Ureter (tissue), 1 donor: ENCODE data around the gene FTCDNL1. TPM values are rescaled to one million over a fixed set of nuclear protein-coding genes. Genes with fewer than 3 reads are reported as not detected.

Experiments used
- DNase-seq: peaks from one replicate; pipeline ENCODE4 v3.0.0-alpha.2; 2020; ENCODE audit warnings: low spot score
- total RNA-seq: library from RNA; stranded (reverse); gene quantifications from one replicate; pipeline ENCODE4 v1.2.4, GENCODE V29; 2023
- donor health status: DM: yes; HTN: yes; CAD: no.

FTCDNL1 gene
- total RNA-seq, 1 donor from 2014 or later = 1.5 TPM

GRCh38 chr2:199791326-199791725 is 59.7 kb downstream of the FTCDNL1 start:
- no peak for DNase-seq

DNA sequence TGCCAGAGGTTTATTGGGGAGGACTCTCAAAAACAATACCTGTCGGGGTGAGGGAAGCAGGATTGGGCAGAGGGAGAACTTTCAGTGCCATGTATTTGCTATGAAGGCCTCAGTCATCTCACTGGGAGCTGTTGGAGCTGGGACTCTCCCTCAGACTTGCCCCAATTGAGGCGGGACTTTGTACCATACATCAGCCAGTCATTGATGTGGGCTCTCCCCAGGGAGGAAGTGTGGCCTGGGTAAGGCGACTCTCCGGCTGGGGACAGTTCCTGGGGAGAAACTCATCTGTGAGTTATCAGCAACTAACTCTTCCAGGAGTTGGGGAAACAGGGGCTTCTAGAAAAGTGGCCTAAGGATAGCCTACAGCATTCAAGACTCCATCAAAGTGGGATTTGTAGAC is 66.5 kb downstream of the FTCDNL1 start:
- no peak for DNase-seq

- no peak for DNase-seq
Measured at GRCh38 chr2:199779589-199779988, 71.4 kb downstream of the FTCDNL1 start.

DNA sequence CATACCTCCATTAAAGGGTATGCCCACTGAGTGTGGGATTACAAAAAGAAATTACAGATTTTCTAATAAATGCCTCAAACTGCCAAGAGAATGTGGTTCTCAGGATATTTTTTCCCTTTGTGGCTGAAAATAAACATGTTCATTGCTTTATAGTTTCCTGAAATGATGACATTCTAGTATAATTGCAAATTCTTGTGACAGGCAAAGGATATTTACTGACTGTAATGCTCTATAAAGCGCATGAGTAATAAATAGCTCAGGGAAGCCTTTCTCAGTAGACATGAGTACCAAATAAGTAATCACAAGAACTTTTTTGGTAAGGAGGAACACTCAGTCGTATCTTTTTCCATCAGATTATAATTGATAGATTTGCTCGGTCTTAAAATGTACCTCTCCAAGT is 72.3 kb downstream of the FTCDNL1 start:
- no peak for DNase-seq

GRCh38 chr2:199777916-199778315 is 73.1 kb downstream of the FTCDNL1 start:
- no peak for DNase-seq

DNA sequence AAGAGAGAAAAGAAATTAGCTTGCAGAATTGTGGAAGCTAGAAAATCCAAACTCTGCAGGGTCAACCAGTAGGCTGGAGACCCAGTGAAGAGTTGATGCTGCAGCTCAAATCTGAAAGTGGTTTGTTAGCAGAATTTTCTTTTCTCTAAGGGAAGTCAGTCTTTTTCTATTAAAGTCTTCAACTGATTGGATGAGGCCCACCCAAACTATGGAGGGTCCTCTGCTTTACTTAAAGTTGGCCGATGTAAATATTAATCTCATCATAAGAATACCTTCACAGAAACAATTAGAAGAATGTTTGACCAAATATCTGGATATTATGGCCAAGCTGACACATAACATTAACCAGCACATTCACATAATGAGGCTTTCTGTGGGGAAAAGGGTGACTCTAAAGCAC is 73.7 kb downstream of the FTCDNL1 start:
- no peak for DNase-seq

DNA sequence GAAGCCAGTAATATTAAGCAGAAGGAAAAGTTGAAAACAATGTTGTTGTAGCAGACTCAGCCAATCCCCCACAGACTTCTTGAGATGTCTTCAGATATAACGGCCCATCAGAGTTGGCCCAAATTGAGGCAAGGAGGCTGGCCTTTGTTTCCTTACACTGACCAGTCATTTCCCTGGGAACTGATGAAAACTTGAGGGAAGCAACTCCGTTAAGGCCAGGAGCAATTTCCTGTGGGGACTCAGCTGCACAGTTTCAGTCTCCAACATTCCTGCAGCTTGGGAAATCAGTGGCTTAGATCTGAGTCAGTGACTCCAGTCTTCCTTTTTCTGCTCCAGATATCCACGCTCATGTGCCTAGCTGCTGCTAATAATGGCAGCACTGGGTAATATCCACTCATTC is 75.7 kb downstream of the FTCDNL1 start:
- no peak for DNase-seq

GRCh38 chr2:199772035-199772976 is 78.7 kb downstream of the FTCDNL1 start:
- DNase-seq = no peak

GRCh38 chr2:199770716-199771115 is 80.3 kb downstream of the FTCDNL1 start:
- DNase-seq = no peak

DNA sequence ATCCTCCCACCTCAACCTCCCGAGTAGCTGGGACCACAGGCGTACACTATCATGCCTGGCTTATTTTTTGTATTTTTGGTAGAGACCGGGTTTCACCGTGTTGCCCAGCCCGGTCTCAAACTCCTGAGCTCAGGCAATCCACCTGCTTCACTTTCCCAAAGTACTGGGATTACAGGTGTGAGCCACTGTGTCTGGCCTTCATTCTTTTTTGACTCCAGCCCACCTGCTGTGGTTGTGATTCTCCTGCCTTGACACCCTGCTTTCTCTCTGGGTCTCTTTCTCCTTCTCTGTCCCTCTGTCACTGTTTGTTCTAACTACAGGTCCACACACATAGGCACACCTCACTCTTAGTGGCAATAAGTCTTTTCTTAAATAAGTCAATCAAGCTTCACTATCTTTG is 85.3 kb downstream of the FTCDNL1 start:
- no peak for DNase-seq

GRCh38 chr2:199764273-199764800 is 86.7 kb downstream of the FTCDNL1 start:
- DNase-seq = no peak

DNA sequence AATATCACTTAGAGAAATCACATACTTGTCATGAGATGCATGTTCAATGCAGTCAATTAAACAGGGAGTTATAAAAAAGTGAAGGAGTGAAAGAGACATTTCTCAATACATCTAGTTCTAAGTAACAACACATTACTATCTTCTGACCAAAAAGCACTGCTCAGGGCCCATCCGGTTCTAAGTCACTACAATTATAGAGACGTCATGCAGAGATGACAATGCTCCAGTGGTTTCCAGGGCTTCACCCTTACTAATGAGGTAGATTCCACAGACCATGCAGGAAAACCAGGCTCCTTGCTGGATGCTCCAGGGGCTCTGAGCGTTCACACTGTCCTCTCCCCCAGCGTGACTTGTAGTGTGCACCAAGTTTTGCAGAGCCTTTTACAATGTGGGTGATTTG is 88.0 kb downstream of the FTCDNL1 start:
- no peak for DNase-seq

DNA sequence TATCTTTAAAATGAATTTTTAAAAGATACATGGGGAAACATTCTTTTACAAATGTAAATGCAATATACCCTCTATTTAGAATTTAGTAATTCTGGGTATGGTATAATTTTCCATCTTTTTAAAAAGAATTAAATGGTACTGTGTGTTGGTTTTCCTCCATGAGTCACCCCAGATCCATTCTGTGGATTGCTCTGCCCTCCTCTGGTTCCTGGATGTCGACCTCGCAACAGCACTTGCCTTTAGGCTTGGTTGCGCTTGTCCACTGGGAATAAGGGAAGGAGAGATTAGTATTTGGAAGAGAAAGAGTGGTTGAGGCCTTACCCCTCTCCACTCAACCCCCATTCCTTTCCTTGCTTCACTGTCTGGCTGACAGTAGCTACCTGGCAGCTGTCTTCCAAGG is 90.4 kb downstream of the FTCDNL1 start:
- no peak for DNase-seq

- peak; percentile 48 for DNase-seq
Measured at GRCh38 chr2:199757233-199757870, 93.6 kb downstream of the FTCDNL1 start.

- DNase-seq = no peak
Measured at GRCh38 chr2:199756743-199757142, 94.2 kb downstream of the FTCDNL1 start.

GRCh38 chr2:199756211-199756610 is 94.8 kb downstream of the FTCDNL1 start:
- DNase-seq = no peak

- DNase-seq = no peak
Measured at GRCh38 chr2:199754766-199755165, 96.2 kb downstream of the FTCDNL1 start.

DNA sequence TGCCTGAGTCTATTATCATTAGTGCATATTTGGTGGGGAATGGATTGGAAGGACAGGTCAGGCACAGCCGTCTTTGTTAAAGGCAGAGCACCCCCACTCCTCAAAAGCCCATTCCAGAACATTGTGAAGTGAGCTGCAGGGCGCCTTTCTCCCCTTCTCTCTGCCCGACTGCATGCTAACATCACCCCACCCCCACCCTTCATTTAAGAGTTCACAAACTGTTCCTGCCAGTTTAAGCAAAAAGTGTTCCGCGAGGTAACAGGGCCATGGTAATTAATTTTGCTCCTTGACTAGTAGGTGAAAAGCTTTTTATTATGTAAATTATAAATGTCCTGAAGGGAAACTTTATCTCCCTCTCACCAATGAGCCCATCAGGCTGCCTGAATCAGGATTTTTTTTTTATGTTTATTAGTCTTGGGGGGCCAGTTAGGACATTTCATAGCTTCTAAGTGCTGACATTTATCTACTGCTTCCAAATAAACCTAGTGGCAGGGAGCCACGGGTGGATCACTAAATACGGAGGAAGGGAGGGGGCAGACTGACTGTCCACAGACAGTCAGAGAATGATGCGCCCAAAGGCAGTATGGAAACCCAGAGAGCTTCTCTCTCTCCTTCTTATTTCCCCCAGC is 99.4 kb downstream of the FTCDNL1 start:
- DNase-seq = no peak

DNA sequence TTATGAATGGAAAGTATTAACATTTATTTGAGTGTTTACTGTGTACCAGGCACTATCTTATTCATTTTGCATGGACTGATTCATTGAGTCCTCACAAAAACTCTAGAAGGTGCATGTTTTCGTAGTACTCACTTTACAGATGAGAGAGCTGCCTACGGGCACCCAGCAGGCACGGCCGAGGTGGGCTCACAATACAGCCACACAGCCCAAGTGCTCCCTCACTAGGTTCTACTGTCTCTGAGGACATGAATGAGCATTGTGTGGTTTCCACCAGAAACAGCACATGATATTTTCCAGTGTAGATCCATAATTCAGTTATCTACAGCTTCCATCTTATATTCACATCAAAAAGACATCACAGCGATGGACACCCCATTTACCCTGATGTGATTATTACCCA is 101.4 kb downstream of the FTCDNL1 start:
- DNase-seq = no peak

GRCh38 chr2:199744724-199745123 is 106.3 kb downstream of the FTCDNL1 start:
- DNase-seq = no peak

DNA sequence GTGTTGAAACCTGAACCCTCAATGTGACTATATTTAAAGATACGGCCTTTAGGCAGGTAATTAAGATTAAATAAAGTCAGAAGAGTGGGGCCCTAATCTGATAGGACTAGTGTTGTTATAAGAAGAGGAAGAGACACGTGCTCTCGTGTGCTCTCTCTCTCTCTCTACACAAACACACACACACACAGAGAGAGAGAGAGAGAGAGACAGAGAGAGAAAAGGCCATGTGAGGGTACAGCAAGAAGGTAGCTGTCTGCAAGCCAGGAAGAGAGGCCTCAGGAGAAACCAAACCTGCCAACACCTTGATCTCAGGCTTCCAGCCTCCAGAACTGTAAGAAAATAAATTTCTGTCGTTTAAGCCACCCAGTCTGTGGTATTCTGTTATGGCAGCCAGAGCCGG is 106.7 kb downstream of the FTCDNL1 start:
- DNase-seq = no peak

DNA sequence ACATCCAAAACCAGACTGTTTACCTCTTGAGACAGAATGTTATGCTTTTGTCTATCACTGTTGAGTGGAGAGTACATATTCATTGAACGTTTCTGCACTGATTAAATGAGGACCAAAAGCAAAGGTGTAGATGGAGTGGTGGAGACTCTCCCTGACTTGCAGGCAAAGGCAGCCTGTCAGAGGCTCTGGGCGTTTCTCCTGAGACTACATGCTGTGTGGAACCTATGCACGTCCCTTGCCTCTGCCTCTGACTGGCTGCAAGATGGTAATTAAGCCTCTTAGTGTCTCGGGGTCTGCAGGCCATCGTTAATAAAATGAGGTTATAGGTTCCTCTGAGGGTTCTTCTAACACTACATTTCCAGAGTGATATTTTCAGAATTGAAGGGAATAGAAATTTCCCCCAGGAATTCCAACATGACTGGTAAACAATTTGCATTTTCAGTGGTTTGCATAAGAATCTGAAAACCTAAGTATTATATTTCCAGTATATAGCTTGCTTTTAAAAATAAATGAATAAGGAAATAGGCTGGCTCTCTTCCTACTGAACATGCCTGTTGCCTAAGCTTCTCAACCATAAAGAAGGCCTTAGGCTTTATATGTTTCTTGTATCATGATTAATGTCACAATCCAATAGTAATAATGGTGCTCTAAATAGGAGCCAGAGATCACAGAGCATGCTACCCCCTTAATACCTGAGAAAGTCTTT is 107.4 kb downstream of the FTCDNL1 start:
- no peak for DNase-seq
